Activated T-cell treated with anti-CD3 and anti-CD28 coated beads, Interleukin-2, amount 50 U/mL, for 4 hours (primary cell): ENCODE data around the gene METTL1. TPM values are rescaled to one million over a fixed set of nuclear protein-coding genes. Genes with fewer than 3 reads are reported as not detected.

Source experiments
- ATAC-seq, 2 donors: fragments of 200-7000 bp; cut with Tn5 transposase; one replicate each; pipeline ENCODE4 v1.10.0; 2021
- DNase-seq: peaks from one replicate; pipeline ENCODE4 v3.0.0-alpha.2; 2020
- H3K27me3 Mint-ChIP-seq: one replicate; pipeline ENCODE4 v1.8.0; 2021; ENCODE audit warnings: low read depth, mixed read lengths
- H3K36me3 Mint-ChIP-seq: one replicate; pipeline ENCODE4 v1.8.0; 2022; ENCODE audit warnings: mixed read lengths; ENCODE audit not compliant: insufficient read depth
- H3K4me1 Mint-ChIP-seq: one replicate; pipeline ENCODE4 v1.8.0; 2021; ENCODE audit warnings: low read depth, mixed read lengths
- H3K4me3 Mint-ChIP-seq: one replicate; pipeline ENCODE4 v1.8.0; 2021; ENCODE audit warnings: mild to moderate bottlenecking, moderate library complexity, mixed read lengths
- H3K9me3 Mint-ChIP-seq: one replicate; pipeline ENCODE4 v1.8.0; 2021; ENCODE audit warnings: mixed read lengths
- total RNA-seq, 3 donors: library from RNA; stranded (reverse); gene quantifications; one replicate each; pipeline ENCODE4 v1.2.1, GENCODE V29; 2021

The METTL1 gene
- total RNA-seq, 3 donors from 2014 or later, result 98.5 to 105 (median 104) TPM

DNA sequence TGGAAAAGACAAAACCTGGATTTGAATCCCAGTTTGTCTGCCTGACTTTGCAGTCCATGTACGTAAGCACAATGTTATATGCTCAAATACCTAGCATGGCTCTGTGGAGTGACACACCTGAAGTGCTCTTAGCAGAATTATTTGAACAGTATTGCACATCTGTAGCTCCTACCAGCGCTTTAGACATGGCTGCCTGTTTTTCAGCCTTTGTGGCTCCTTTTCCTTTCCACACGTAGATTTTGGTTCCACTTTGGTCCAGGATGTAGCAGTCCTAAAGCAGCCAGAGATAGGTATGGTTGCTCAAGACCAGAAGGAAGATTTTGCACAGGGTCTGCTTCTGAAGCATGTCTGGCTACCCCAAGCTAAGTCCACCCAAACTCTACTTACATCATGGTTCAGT, 37.5 kb upstream of the METTL1 start:
- Mint-ChIP-seq H3K4me3 (no peak overlapping the region), H3K27me3 (no peaks in the 10 kb centered on the region), H3K36me3 (peaks cover 10% of the 10 kb centered on the region), H3K9me3 (no peaks in the 10 kb centered on the region), H3K4me1 (no peaks in the 10 kb centered on the region)
- DNase-seq (no peak), ATAC-seq (no peak)

DNA sequence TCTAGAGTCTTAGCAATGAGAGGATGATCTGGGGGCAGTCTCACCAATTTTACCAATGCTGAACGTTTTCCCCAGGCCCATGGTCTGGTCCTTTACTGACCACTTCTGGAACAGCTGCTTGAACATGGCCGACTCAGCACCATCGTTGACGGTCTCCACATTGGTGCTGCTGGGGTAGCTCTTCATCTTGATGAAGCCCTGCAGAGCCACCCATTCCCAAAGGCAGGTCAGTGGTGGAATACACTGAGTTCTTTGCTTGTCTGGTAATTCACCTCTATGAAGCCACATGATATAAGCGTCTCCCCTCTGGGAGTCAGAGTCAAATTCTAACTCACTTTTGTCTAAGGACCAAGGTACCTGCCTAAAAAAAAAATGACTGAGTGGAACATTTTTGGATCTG, 36.4 kb upstream of the METTL1 start:
- ATAC-seq (no peak), DNase-seq (no peak)
- H3K27me3 Mint-ChIP-seq, result no peaks in the 10 kb centered on the region
- H3K4me3 Mint-ChIP-seq, result no peak overlapping the region
- peaks cover 12% of the 10 kb centered on the region for H3K36me3 Mint-ChIP-seq
- no peaks in the 10 kb centered on the region for H3K9me3 Mint-ChIP-seq
- no peaks in the 10 kb centered on the region for H3K4me1 Mint-ChIP-seq

GRCh38 chr12:57807285-57807684, 35.4 kb upstream of the METTL1 start:
- no peaks in the 10 kb centered on the region for H3K9me3 Mint-ChIP-seq
- no peak overlapping the region for H3K4me3 Mint-ChIP-seq
- no peaks in the 10 kb centered on the region for H3K4me1 Mint-ChIP-seq
- DNase-seq (no peak), ATAC-seq (no peak)
- H3K27me3 Mint-ChIP-seq, result no peaks in the 10 kb centered on the region
- H3K36me3 Mint-ChIP-seq, result peaks cover 17% of the 10 kb centered on the region

DNA sequence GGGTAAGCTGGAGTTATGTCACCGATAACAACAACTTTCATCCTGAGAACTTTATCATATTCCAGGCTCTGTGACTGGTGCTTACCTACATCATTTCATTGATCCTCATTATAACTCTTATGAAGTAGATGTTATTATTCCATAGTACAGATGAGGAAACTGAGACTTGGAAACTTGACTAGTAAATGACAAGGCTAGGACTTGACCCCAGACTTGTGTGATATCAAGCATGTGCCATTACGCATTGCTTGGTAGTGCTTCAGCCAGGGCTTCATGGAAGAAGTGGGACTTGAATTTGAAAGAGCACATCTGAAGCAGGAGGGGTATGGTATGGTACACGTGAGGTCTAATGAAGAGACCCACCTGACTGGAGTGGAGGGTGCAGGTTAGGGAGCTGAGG, 34.8 kb upstream of the METTL1 start:
- Mint-ChIP-seq H3K4me1 (no peaks in the 10 kb centered on the region), H3K4me3 (no peak overlapping the region)

GRCh38 chr12:57803319-57803893, 31.5 kb upstream of the METTL1 start:
- Mint-ChIP-seq H3K36me3 (peaks cover 24% of the 10 kb centered on the region), H3K27me3 (no peaks in the 10 kb centered on the region), H3K4me3 (no peak overlapping the region), H3K4me1 (no peaks in the 10 kb centered on the region), H3K9me3 (no peaks in the 10 kb centered on the region)
- DNase-seq (peak; percentile 18), ATAC-seq (peak in 1 of 2 donors; percentile 34)

More for the DNA sequence above, 34.8 kb upstream of the METTL1 start:
- no peaks in the 10 kb centered on the region for H3K9me3 Mint-ChIP-seq
- peaks cover 15% of the 10 kb centered on the region for H3K36me3 Mint-ChIP-seq
- no peak for DNase-seq
- H3K27me3 Mint-ChIP-seq, result no peaks in the 10 kb centered on the region
- ATAC-seq, result no peak

DNA sequence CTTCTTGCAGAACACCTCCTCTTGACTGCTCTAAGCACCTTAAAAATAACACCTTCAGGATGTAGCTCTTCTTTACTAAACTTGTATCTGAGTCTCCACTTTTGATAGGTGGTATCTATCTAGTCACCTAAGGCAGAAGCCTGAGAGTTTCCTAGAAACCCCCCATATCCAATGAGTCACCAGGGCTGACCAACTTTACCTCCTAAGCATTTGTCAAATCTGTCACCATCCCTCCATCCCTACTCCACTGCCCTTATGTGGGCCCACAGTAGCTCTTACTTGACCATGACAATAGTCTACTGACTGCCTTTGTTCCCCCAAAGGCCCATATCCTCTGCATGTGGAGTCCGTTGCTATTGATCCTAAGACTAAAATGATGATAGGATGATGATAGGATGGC, 30.7 kb upstream of the METTL1 start:
- Mint-ChIP-seq H3K27me3 (no peaks in the 10 kb centered on the region), H3K36me3 (peaks cover 29% of the 10 kb centered on the region), H3K4me3 (no peak overlapping the region), H3K9me3 (no peaks in the 10 kb centered on the region), H3K4me1 (no peaks in the 10 kb centered on the region)
- DNase-seq, result no peak
- ATAC-seq, result peak in 1 of 2 donors; percentile 35

- no peak for ATAC-seq
- Mint-ChIP-seq H3K36me3 (peaks cover 36% of the 10 kb centered on the region), H3K4me1 (peaks cover under 1% of the 10 kb centered on the region)
Measured at GRCh38 chr12:57800965-57801364, 29.1 kb upstream of the METTL1 start.

DNA sequence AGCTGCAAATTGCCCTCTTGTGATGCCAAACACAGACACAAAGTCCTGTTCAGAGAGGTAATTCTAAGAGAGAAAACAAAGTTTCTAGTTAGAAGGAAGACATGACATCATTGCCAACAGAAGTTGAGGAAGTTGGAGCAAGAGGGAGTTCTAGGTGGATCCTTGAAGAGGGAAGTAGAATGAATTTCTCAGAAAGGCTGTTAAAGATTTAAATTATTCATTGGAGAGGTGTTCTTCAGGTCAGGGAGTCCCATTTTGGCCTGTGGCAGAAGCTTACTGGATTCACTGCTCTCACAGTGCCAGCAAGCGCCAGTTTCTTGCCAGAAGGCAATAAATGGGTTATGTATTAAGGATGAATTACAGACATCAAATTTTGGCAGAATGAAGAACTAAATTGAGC, 26.0 kb upstream of the METTL1 start:
- Mint-ChIP-seq H3K36me3 (peaks cover 47% of the 10 kb centered on the region), H3K4me1 (peaks cover 9% of the 10 kb centered on the region)

More at GRCh38 chr12:57800965-57801364, 29.1 kb upstream of the METTL1 start:
- DNase-seq, result no peak
- H3K27me3 Mint-ChIP-seq, result no peaks in the 10 kb centered on the region
- H3K4me3 Mint-ChIP-seq, result no peak overlapping the region
- H3K9me3 Mint-ChIP-seq, result no peaks in the 10 kb centered on the region

DNA sequence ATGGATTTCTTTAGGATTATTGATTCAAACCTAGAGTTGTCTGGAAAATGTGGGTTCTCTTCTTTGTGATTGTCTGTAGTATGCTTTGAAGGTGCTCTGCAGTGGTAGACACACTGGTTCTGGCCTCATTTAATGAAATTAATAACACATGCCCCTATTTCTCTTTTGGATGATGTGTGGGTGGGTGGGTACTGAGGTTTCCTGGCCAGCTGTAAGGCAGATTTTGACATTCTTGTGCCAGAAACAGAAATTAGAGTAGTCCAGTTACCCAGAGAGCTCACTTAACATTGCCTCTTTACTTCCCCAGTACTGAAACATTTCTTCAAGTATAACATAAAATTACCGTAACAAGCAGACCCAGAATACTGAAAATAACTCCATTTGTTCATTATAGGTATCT, 25.1 kb upstream of the METTL1 start:
- H3K4me3 Mint-ChIP-seq, result no peak overlapping the region
- H3K4me1 Mint-ChIP-seq, result peaks cover 9% of the 10 kb centered on the region
- DNase-seq (no peak), ATAC-seq (no peak)
- H3K36me3 Mint-ChIP-seq, result peaks cover 44% of the 10 kb centered on the region
- no peaks in the 10 kb centered on the region for H3K9me3 Mint-ChIP-seq
- no peaks in the 10 kb centered on the region for H3K27me3 Mint-ChIP-seq

More for the DNA sequence above, 26.0 kb upstream of the METTL1 start:
- DNase-seq (no peak), ATAC-seq (no peak)
- H3K27me3 Mint-ChIP-seq, result no peaks in the 10 kb centered on the region
- no peak overlapping the region for H3K4me3 Mint-ChIP-seq
- H3K9me3 Mint-ChIP-seq, result no peaks in the 10 kb centered on the region

DNA sequence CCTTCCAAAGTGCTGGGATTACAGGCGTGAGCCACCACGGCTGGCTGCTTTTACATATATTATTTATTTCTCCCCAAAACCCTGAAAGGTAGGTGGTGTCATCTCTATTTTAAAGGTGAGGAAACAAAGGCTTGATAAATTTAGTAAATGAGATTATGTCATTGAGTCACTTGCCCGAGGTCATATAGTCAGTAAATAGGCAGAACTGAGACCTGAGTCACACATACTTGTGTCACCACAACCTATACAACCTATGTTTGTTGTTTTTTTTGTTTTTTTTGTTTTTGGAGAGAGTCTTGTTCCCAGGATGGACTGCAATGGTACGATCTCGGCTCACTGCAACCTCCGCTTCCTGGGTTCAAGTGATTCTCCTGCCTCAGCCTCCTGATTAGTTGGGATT, 23.4 kb upstream of the METTL1 start:
- no peaks in the 10 kb centered on the region for H3K9me3 Mint-ChIP-seq
- DNase-seq, result no peak
- H3K4me3 Mint-ChIP-seq, result no peak overlapping the region
- ATAC-seq, result no peak
- H3K36me3 Mint-ChIP-seq, result peaks cover 44% of the 10 kb centered on the region
- H3K27me3 Mint-ChIP-seq, result no peaks in the 10 kb centered on the region
- peaks cover 9% of the 10 kb centered on the region for H3K4me1 Mint-ChIP-seq

GRCh38 chr12:57793920-57794319, 22.0 kb upstream of the METTL1 start:
- H3K4me3 Mint-ChIP-seq, result no peak overlapping the region
- peaks cover 9% of the 10 kb centered on the region for H3K4me1 Mint-ChIP-seq
- peaks cover 44% of the 10 kb centered on the region for H3K36me3 Mint-ChIP-seq
- peak in 1 of 2 donors; percentile 43 for ATAC-seq
- H3K9me3 Mint-ChIP-seq, result no peaks in the 10 kb centered on the region
- no peak for DNase-seq
- H3K27me3 Mint-ChIP-seq, result no peaks in the 10 kb centered on the region

- Mint-ChIP-seq H3K4me1 (peaks cover 52% of the 10 kb centered on the region), H3K9me3 (no peaks in the 10 kb centered on the region), H3K27me3 (no peaks in the 10 kb centered on the region), H3K4me3 (peak overlapping the region; percentile 83), H3K36me3 (peaks cover 20% of the 10 kb centered on the region)
- ATAC-seq (no peak), DNase-seq (no peak)
Measured at GRCh38 chr12:57783861-57784260, 12.0 kb upstream of the METTL1 start.

- peak overlapping the region; percentile 99 for H3K4me3 Mint-ChIP-seq
- peaks cover 17% of the 10 kb centered on the region for H3K36me3 Mint-ChIP-seq
- H3K9me3 Mint-ChIP-seq, result no peaks in the 10 kb centered on the region
- DNase-seq, result no peak
- H3K4me1 Mint-ChIP-seq, result peaks cover 52% of the 10 kb centered on the region
- ATAC-seq, result no peak
- no peaks in the 10 kb centered on the region for H3K27me3 Mint-ChIP-seq
Measured at GRCh38 chr12:57783466-57783801, 11.5 kb upstream of the METTL1 start.

DNA sequence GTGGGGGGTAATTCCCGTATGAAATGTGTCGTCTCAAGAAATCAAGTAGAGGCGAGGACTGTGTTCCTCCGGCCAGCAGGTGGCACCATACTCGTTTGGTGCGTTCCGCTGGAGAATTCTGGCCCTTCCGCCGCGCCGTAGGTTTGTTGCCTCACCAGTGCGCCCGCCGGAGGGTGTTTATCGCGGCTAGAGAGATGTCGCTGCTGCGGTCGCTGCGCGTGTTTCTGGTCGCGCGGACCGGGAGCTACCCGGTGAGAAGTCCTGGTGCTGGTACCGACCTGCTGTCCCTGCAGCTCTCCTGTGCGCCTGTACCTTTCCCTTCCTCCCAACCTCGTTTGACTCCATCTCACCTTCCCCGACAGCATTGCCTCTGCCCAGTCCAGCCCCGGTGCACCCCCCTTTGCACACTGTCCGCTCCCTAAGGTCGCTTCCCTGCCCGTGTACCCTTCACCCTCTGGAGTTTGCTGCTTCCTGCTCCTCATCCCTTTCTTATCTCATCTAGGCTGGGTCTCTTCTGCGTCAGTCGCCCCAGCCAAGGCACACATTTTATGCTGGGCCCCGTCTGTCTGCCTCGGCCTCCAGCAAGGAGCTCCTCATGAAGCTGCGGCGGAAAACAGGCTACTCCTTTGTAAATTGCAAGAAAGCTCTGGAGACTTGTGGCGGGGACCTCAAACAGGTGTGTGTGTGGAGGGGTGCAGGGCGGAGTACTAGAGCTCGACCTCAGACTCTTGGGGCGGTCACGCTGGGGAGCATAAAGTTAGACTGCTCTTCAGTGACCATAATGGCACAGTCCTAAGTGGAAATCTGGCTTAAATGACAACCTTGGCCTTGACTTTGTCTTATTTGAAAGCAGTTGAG, 10.9 kb upstream of the METTL1 start, which contains the start of gene TSFM:
TSFM (plus strand) TSS at position 180 of the 858 bp plus-strand sequence; CDS start at position 195, 15 bp downstream.
- no peaks in the 10 kb centered on the region for H3K9me3 Mint-ChIP-seq

DNA sequence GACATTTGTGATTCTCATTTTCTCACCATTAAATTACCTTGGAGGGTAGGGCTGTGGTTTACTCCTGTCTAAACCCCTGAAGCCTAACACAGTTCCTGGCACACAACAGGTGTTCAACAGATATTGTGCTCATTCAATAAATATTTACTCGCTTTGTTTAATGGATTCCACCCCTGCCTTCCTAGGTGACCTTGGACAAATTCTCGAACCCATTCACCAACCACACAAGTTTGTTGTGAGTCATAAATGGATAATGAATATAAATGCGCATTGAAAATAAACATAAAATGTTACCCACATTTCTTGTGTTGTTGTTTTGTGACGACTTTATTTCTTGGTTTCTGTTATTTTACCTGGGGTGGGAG, 10.3 kb upstream of the METTL1 start:
- H3K27me3 Mint-ChIP-seq, result no peaks in the 10 kb centered on the region
- H3K9me3 Mint-ChIP-seq, result no peaks in the 10 kb centered on the region
- DNase-seq (no peak), ATAC-seq (no peak)
- H3K4me3 Mint-ChIP-seq, result peak overlapping the region; percentile 99
- H3K4me1 Mint-ChIP-seq, result peaks cover 54% of the 10 kb centered on the region
- peaks cover 14% of the 10 kb centered on the region for H3K36me3 Mint-ChIP-seq

More for the DNA sequence above, 10.9 kb upstream of the METTL1 start, which contains the start of gene TSFM:
- no peaks in the 10 kb centered on the region for H3K27me3 Mint-ChIP-seq
- H3K4me3 Mint-ChIP-seq, result peak within 1 kb of the TSS; percentile 99
- ATAC-seq (peak; percentile 87), DNase-seq (peak; percentile 96)
- peaks cover 17% of the 10 kb centered on the region for H3K36me3 Mint-ChIP-seq
- H3K4me1 Mint-ChIP-seq, result peaks cover 54% of the 10 kb centered on the region
